Ovary (tissue), 3 donors: ENCODE results near the gene C3orf20.

Experiments
- CTCF ChIP-seq, 3 donors: fragments of 450-650 bp in 2 of 3; fragments of 200-600 bp in 1 of 3; IDR thresholded peaks; one replicate each; pipeline versions ENCODE4 v1.5.1 to v1.8.0; 2016 to 2022; ENCODE audit warnings: antibody characterized with exemption in 3 of 3, mild to moderate bottlenecking in 1 of 3
- EP300 ChIP-seq: sonication (generic); formaldehyde crosslinking; IDR thresholded peaks from one replicate; pipeline ENCODE4 v1.6.1; 2017; ENCODE audit warnings: antibody characterized with exemption
- POLR2A ChIP-seq: fragments of 450-650 bp; IDR thresholded peaks from one replicate; pipeline ENCODE4 v1.6.1; 2017; ENCODE audit warnings: antibody characterized with exemption, mild to moderate bottlenecking, moderate library complexity
- donor health status: DM: no; HTN: no; CAD: no.

- TF ChIP-seq CTCF (IDR thresholded peaks at IDR 0.05) (no peak), POLR2A (no peak), EP300 (no peak)
Measured at GRCh38 chr3:14787630-14788029, 112.7 kb downstream of the C3orf20 start.
